GM12878 (cell line): ENCODE results near the gene CLASRP. TPM values are rescaled to one million over a fixed set of nuclear protein-coding genes. Genes with fewer than 3 reads are reported as not detected.

ENCODE experiments used
- ATAC-seq: fragments of 200-7000 bp; cut with Tn5 transposase; 3 replicates; pipeline ENCODE4 v1.9.1; 2020; ENCODE audit warnings: mild to moderate bottlenecking, moderate library complexity
- BruUV-seq: library from RNA; stranded (reverse); fragments of 400-500 nt; replicated peaks from 2 replicates; lab custom pipeline; 2021; lab: Mats Ljungman, UMichigan
- CTCF ChIA-PET: fragments of 300-600 bp; sonication (Branson Sonifier 250); formaldehyde crosslinking; extraction: SDS; loops from one replicate; lab custom pipeline; 2021; ENCODE audit warnings: inconsistent platforms; lab: Yijun Ruan, JAX
- POLR2A ChIA-PET: fragments of 350-600 bp; formaldehyde crosslinking; extraction: SDS; loops from one replicate; lab custom pipeline; 2021; ENCODE audit warnings: inconsistent platforms; lab: Charles Lee
- RAD21 ChIA-PET: fragments of 300-600 bp; sonication (Branson Sonifier 250); formaldehyde crosslinking; loops from one replicate; lab custom pipeline; 2023; ENCODE audit warnings: antibody characterized with exemption; ENCODE audit not compliant: unreplicated experiment; lab: Charles Lee
- SMC1A ChIA-PET: fragments of 300-600 bp; sonication (Branson Sonifier 250); formaldehyde crosslinking; loops from one replicate; lab custom pipeline; 2023; ENCODE audit not compliant: unreplicated experiment, uncharacterized antibody; lab: Charles Lee
- DNase-seq: peaks from one replicate; pipeline ENCODE4 v3.0.0-alpha.2; 2011; ENCODE audit warnings: low read depth, low spot score
- FAIRE-seq: peaks from 3 replicates; lab custom pipeline; 2011; peaks lifted over from hg19 to GRCh38; lab: Jason Lieb, UNC
- H2AFZ ChIP-seq: 2 replicates; pipeline ENCODE4 v1.6.0; 2011; ENCODE audit warnings: low read depth, low read length, control low read depth; ENCODE audit not compliant: control insufficient read depth
- H3K27ac ChIP-seq: 2 replicates; pipeline ENCODE4 v1.5.1; 2011; ENCODE audit warnings: control low read depth; ENCODE audit not compliant: control insufficient read depth, insufficient read depth
- H3K27me3 ChIP-seq, 2 experiments: replicated peaks in 1 of 2; 2 replicates each; pipeline versions ENCODE4 v1.6.0 to v1.6.1; 2011; ENCODE audit warnings: low read length in 1 of 2; ENCODE audit not compliant: control insufficient read depth in 2 of 2, insufficient read depth in 2 of 2
- H3K36me3 ChIP-seq, 2 experiments: 2 replicates each; pipeline ENCODE4 v1.5.1; 2011; ENCODE audit warnings: low read length in 1 of 2; ENCODE audit not compliant: control insufficient read depth in 2 of 2, insufficient read depth in 2 of 2
- H3K4me1 ChIP-seq: 2 replicates; pipeline ENCODE4 v1.6.1; 2011; ENCODE audit warnings: mild to moderate bottlenecking, low read length, moderate library complexity, mixed read lengths; ENCODE audit not compliant: control insufficient read depth, insufficient read depth
- H3K4me2 ChIP-seq: 2 replicates; pipeline ENCODE4 v1.6.0; 2011; ENCODE audit warnings: control low read depth; ENCODE audit not compliant: control insufficient read depth, insufficient read depth
- H3K4me3 ChIP-seq: fragments of 200-600 bp; sonication (generic); 2 replicates; pipeline ENCODE4 v1.5.1; 2016
- H3K79me2 ChIP-seq: 2 replicates; pipeline ENCODE4 v1.6.0; 2011; ENCODE audit warnings: low read length; ENCODE audit not compliant: control insufficient read depth, insufficient read depth
- H3K9ac ChIP-seq: 2 replicates; pipeline ENCODE4 v1.8.0; 2011; ENCODE audit warnings: low read length, control low read depth, mixed read lengths; ENCODE audit not compliant: control insufficient read depth, insufficient read depth
- H3K9me3 ChIP-seq: replicated peaks from 3 replicates; pipeline ENCODE4 v1.5.1; 2011; ENCODE audit warnings: mild to moderate bottlenecking, low read length; ENCODE audit not compliant: control insufficient read depth, insufficient read depth
- H4K20me1 ChIP-seq: 2 replicates; pipeline ENCODE4 v1.6.0; 2011; ENCODE audit not compliant: control insufficient read depth, insufficient read depth
- BACH1 ChIP-seq: fragments of 450-650 bp; IDR thresholded peaks from 2 replicates; pipeline ENCODE4 v1.6.1; 2017; ENCODE audit warnings: mild to moderate bottlenecking, borderline replicate concordance
- BHLHE40 ChIP-seq, 2 experiments: fragments of 450-650 bp in 1 of 2; IDR thresholded peaks; 2 replicates each; pipeline ENCODE4 v1.6.1; 2011 to 2017; ENCODE audit warnings: low read depth in 2 of 2, borderline replicate concordance in 1 of 2, improper control_type of control experiment in 1 of 2, low read length in 1 of 2, mild to moderate bottlenecking in 1 of 2
- CEBPB ChIP-seq, 2 experiments: fragments of 150-350 bp in 1 of 2; IDR thresholded peaks; 2 replicates each; pipeline ENCODE4 v1.6.1; 2012 to 2014; ENCODE audit warnings: low read depth in 2 of 2, low read length in 2 of 2, borderline replicate concordance in 1 of 2, inconsistent platforms in 1 of 2
- E2F4 ChIP-seq: IDR thresholded peaks from 2 replicates; pipeline ENCODE4 v1.6.1; 2012; ENCODE audit warnings: low read depth, low read length, improper control_type of control experiment
- HDGF ChIP-seq: fragments of 450-650 bp; IDR thresholded peaks from 2 replicates; pipeline ENCODE4 v1.6.1; 2016; ENCODE audit warnings: antibody characterized with exemption
- IRF5 ChIP-seq: fragments of 450-650 bp; IDR thresholded peaks from 2 replicates; pipeline ENCODE4 v1.6.1; 2017; ENCODE audit warnings: borderline replicate concordance
- MAX ChIP-seq: IDR thresholded peaks from 2 replicates; pipeline ENCODE4 v1.6.1; 2012; ENCODE audit warnings: low read depth, low read length, improper control_type of control experiment
- MXI1 ChIP-seq: fragments of 150-350 bp; IDR thresholded peaks from 2 replicates; pipeline ENCODE4 v1.6.1; 2011; ENCODE audit warnings: low read depth, mild to moderate bottlenecking, inconsistent platforms, low read length, improper control_type of control experiment
- PAX5 ChIP-seq: IDR thresholded peaks from 2 replicates; pipeline ENCODE4 v1.6.1; 2011; ENCODE audit warnings: low read depth, low read length, borderline replicate concordance
- PKNOX1 ChIP-seq: fragments of 450-650 bp; IDR thresholded peaks from 2 replicates; pipeline ENCODE4 v1.6.1; 2016; ENCODE audit warnings: mild to moderate bottlenecking
- RELA ChIP-seq: fragments of 450-650 bp; IDR thresholded peaks from 2 replicates; pipeline ENCODE4 v1.8.0; 2014; ENCODE audit warnings: borderline replicate concordance; ENCODE audit not compliant: partially characterized antibody
- RELB ChIP-seq: fragments of 450-650 bp; IDR thresholded peaks from 2 replicates; pipeline ENCODE4 v1.6.1; 2017; ENCODE audit warnings: low read depth, mild to moderate bottlenecking, moderate library complexity
- RUNX3 ChIP-seq: IDR thresholded peaks from 2 replicates; pipeline ENCODE4 v1.6.1; 2012; ENCODE audit warnings: low read length, inconsistent platforms
- SP1 ChIP-seq: IDR thresholded peaks from one replicate; pipeline ENCODE4 v1.6.1; 2011; ENCODE audit warnings: low read depth, low read length
- YY1 ChIP-seq: IDR thresholded peaks from 2 replicates; pipeline ENCODE4 v1.6.1; 2011; ENCODE audit warnings: low read depth, mild to moderate bottlenecking, low read length
- WGBS: methylation state at CpG from one replicate; pipeline ENCODE4 v1.1.6; 2016; ENCODE audit warnings: low lambda C conversion rate; ENCODE audit not compliant: insufficient replicate concordance, insufficient coverage; ENCODE audit errors: missing lambda C conversion rate; 5-methylcytosine and 5-hydroxymethylcytosine counted together
- in situ Hi-C: fragments of 300-500 bp; cut with MboI; formaldehyde crosslinking; loops from 9 replicates; pipeline ENCODE4 v1.14.3; 2018; ENCODE audit warnings: mixed read lengths
- intact Hi-C: fragments of 100-400 bp; cut with micrococcal nuclease; formaldehyde crosslinking; loops from one replicate; pipeline ENCODE4 v1.14.2; 2022; ENCODE audit not compliant: unreplicated experiment
- polyA plus RNA-seq, 11 experiments: library from polyadenylated mRNA; depleted of rRNA in 4 of 11; unstranded in 6 of 11; stranded (reverse) in 5 of 11; fragments of >200 nt; fragmentation: Nextera tagmentation in 4 of 11; fragmentation: Illumina TruSeq in 1 of 11; extraction: Ambion mirVana in 4 of 11; extraction: Trizol in 1 of 11; gene quantifications; 1 replicate in 1 of 11; 2 replicates in 10 of 11; pipeline versions ENCODE4 v1.2.1 to v1.2.3, GENCODE V29; 2011 to 2016; ENCODE audit warnings: inconsistent platforms in 2 of 11, missing spikeins in 2 of 11, low read depth in 1 of 11
- total RNA-seq, 4 experiments: library from RNA; depleted of rRNA in 3 of 4; stranded (reverse); fragments of >200 nt in 3 of 4; fragmentation: Illumina TruSeq in 1 of 4; extraction: Trizol in 1 of 4; gene quantifications; 2 replicates each; pipeline versions ENCODE4 v1.2.1 to v1.2.3, GENCODE V29; 2013 to 2021

Gene CLASRP
- total and polyA plus RNA-seq, 10 of the 15 experiments (the other 5 are each of a cell fraction or from before 2014, with no cell fraction given) = 0.68 to 75.8 (median 30.2) TPM

- ChIA-PET POLR2A (interaction anchor here (1.0 to 3.0 kb wide), 9 partner anchors 8 to 87 kb away, joined by 3 to 36 read pairs (median 12); partner anchors contain the start of genes BLOC1S3, GEMIN7 and TRAPPC6A), RAD21 (interaction anchor here (0.8 to 2.2 kb wide), 15 partner anchors 12 to 248 kb away, joined by 3 to 20 read pairs (median 5); partner anchors contain the start of genes GEMIN7 and TRAPPC6A), CTCF (interaction anchor here (0.6 to 3.1 kb wide), 18 partner anchors 11 to 406 kb away, joined by 3 to 14 read pairs (median 6); partner anchors contain the start of genes BLOC1S3, GEMIN7, TOMM40 and TRAPPC6A), SMC1A (interaction anchor here (0.7 to 2.8 kb wide), 15 partner anchors 9 to 96 kb away, joined by 3 to 15 read pairs (median 4); partner anchors contain the start of genes BLOC1S3, CLASRP and GEMIN7)
- peak overlapping the region; percentile 67 for H2AFZ ChIP-seq
- peak overlapping the region; percentile 82 for H3K4me2 ChIP-seq
- 37% methylated on average over 64 of the region's 64 CpGs for WGBS
- in situ Hi-C loops = no loop called here
- peak; percentile 89 for DNase-seq
- intact Hi-C loops = loop anchor here (5.0 to 10.0 kb wide), 3 partner anchors 86 to 394 kb away; partner anchors contain the start of genes BLOC1S3 and TRAPPC6A
- peak overlapping the region; percentile 93 for H3K4me3 ChIP-seq
- FAIRE-seq = peak; percentile 98
- no TSS peak for BruUV-seq
- peak overlapping the region; percentile 97 for H3K9ac ChIP-seq
- H3K27me3 ChIP-seq = no peaks in the 10 kb centered on the region
- H3K4me1 ChIP-seq = peaks cover 9% of the 10 kb centered on the region
- H3K36me3 ChIP-seq = peaks cover 8 to 15% of the 10 kb centered on the region in 2 experiments
- H4K20me1 ChIP-seq = no peaks in the 10 kb centered on the region; the same call in 1 of the 2 replicates
- peaks cover 2% of the 10 kb centered on the region; the same call in 2 of the 3 replicates for H3K9me3 ChIP-seq
- peak overlapping the region; percentile 98 for H3K27ac ChIP-seq
- peak; percentile 85 for ATAC-seq
- peaks cover 41% of the 10 kb centered on the region for H3K79me2 ChIP-seq
- TF ChIP-seq PAX5 (peak; percentile 67; the same call in 1 of the 2 replicates), RELB (peak; percentile 66; the same call in 1 of the 2 replicates), RUNX3 (peak; percentile 70), BHLHE40 (IDR thresholded peaks at IDR 0.05; ENCODE audit: borderline replicate concordance in 1 of 2, low read depth in 2 of 2, low read length in 1 of 2) (peak; percentile 51 to 66; a peak in 3 of 4 replicates), PKNOX1 (peak; percentile 19; the same call in 1 of the 2 replicates), MAX (peak; percentile 47; the same call in 1 of the 2 replicates), YY1 (peak; percentile 83), RELA (peak; percentile 12), E2F4 (no peak), MXI1 (peak; percentile 88), IRF5 (no peak), SP1 (peak; percentile 85), HDGF (0 out of 2 replicates have a peak, but pooled peaks have one; percentile 5), BACH1 (no peak), CEBPB (IDR thresholded peaks at IDR 0.05; ENCODE audit: borderline replicate concordance in 1 of 2, low read depth in 2 of 2, low read length in 2 of 2) (no peak)
Measured at GRCh38 chr19:45091031-45091923, 52.4 kb downstream of the CLASRP start.
